HAP-1 (cell line): ENCODE measurements around the gene HDAC4.

Experiments
- DNase-seq, 2 experiments: peaks; one replicate each; pipeline ENCODE4 v3.0.0-alpha.2; 2016 to 2020; ENCODE audit warnings: low spot score in 2 of 2
- H3K27me3 ChIP-seq: fragments of 250-450 bp; sonication (Bioruptor Pico); 2 replicates; pipeline ENCODE4 v1.5.1; 2020; ENCODE audit warnings: low read depth, mild to moderate bottlenecking, moderate library complexity
- H3K36me3 ChIP-seq: fragments of 250-450 bp; sonication (Bioruptor Pico); replicated peaks from 2 replicates; pipeline ENCODE4 v1.5.1; 2020; ENCODE audit warnings: mild to moderate bottlenecking
- H3K4me1 ChIP-seq: fragments of 250-450 bp; sonication (Bioruptor Pico); 2 replicates; pipeline ENCODE4 v1.5.1; 2020; ENCODE audit warnings: mild to moderate bottlenecking
- H3K4me3 ChIP-seq: fragments of 250-450 bp; sonication (Bioruptor Pico); 2 replicates; pipeline ENCODE4 v1.5.1; 2020; ENCODE audit warnings: mild to moderate bottlenecking, moderate library complexity
- H3K9me3 ChIP-seq: fragments of 250-450 bp; sonication (Bioruptor Pico); 2 replicates; pipeline ENCODE4 v1.5.1; 2020; ENCODE audit warnings: mild to moderate bottlenecking, moderate library complexity
- in situ Hi-C: fragments of 300-500 bp; cut with MboI; formaldehyde crosslinking; loops from 3 replicates; pipeline ENCODE4 v1.14.3; 2020; ENCODE audit warnings: low sequenced_read_pairs, inconsistent platforms, mixed read lengths

HDAC4 gene

GRCh38 chr2:239027391-239028252 is 373.2 kb downstream of the HDAC4 start:
- in situ Hi-C loops, result no loop called here
- Histone ChIP-seq H3K27me3 (peaks cover 19% of the 10 kb centered on the region), H3K9me3 (no peaks in the 10 kb centered on the region), H3K4me1 (no peaks in the 10 kb centered on the region), H3K36me3 (no peaks in the 10 kb centered on the region), H3K4me3 (no peak overlapping the region)
- DNase-seq, result no peak

- Histone ChIP-seq H3K27me3 (peaks cover 11% of the 10 kb centered on the region), H3K4me1 (no peaks in the 10 kb centered on the region), H3K4me3 (no peak overlapping the region), H3K36me3 (no peaks in the 10 kb centered on the region), H3K9me3 (no peaks in the 10 kb centered on the region)
- DNase-seq, result no peak
- in situ Hi-C loops, result no loop called here
Measured at GRCh38 chr2:239026711-239027361, 374.0 kb downstream of the HDAC4 start.

GRCh38 chr2:239025951-239026461 is 374.8 kb downstream of the HDAC4 start:
- no peak for DNase-seq
- Histone ChIP-seq H3K36me3 (no peaks in the 10 kb centered on the region), H3K4me1 (no peaks in the 10 kb centered on the region), H3K27me3 (peaks cover 10% of the 10 kb centered on the region), H3K9me3 (no peaks in the 10 kb centered on the region), H3K4me3 (no peak overlapping the region)
- in situ Hi-C loops, result no loop called here

GRCh38 chr2:239025096-239025801 is 375.6 kb downstream of the HDAC4 start:
- no peak for DNase-seq
- H3K36me3 ChIP-seq, result no peaks in the 10 kb centered on the region
- H3K27me3 ChIP-seq, result peaks cover 8% of the 10 kb centered on the region
- in situ Hi-C loops, result no loop called here
- no peak overlapping the region for H3K4me3 ChIP-seq
- no peaks in the 10 kb centered on the region for H3K4me1 ChIP-seq
- H3K9me3 ChIP-seq, result no peaks in the 10 kb centered on the region

GRCh38 chr2:239024226-239024625 is 376.6 kb downstream of the HDAC4 start:
- no peak for DNase-seq
- no peaks in the 10 kb centered on the region for H3K9me3 ChIP-seq
- in situ Hi-C loops, result no loop called here
- H3K36me3 ChIP-seq, result no peaks in the 10 kb centered on the region
- peaks cover 5% of the 10 kb centered on the region; the same call in 1 of the 2 replicates for H3K27me3 ChIP-seq
- no peaks in the 10 kb centered on the region for H3K4me1 ChIP-seq
- no peak overlapping the region for H3K4me3 ChIP-seq

GRCh38 chr2:239022437-239023260 is 378.2 kb downstream of the HDAC4 start:
- Histone ChIP-seq H3K4me3 (no peak overlapping the region), H3K4me1 (no peaks in the 10 kb centered on the region), H3K27me3 (peaks cover 5% of the 10 kb centered on the region; the same call in 1 of the 2 replicates), H3K9me3 (no peaks in the 10 kb centered on the region), H3K36me3 (no peaks in the 10 kb centered on the region)
- no peak for DNase-seq
- in situ Hi-C loops, result no loop called here

GRCh38 chr2:239021651-239022436 is 379.0 kb downstream of the HDAC4 start:
- no peaks in the 10 kb centered on the region for H3K36me3 ChIP-seq
- no peak for DNase-seq
- H3K4me3 ChIP-seq, result no peak overlapping the region
- no peaks in the 10 kb centered on the region for H3K4me1 ChIP-seq
- in situ Hi-C loops, result no loop called here
- no peaks in the 10 kb centered on the region for H3K9me3 ChIP-seq
- peaks cover 5% of the 10 kb centered on the region; the same call in 1 of the 2 replicates for H3K27me3 ChIP-seq

- DNase-seq, result no peak
- Histone ChIP-seq H3K4me1 (no peaks in the 10 kb centered on the region), H3K4me3 (no peak overlapping the region), H3K27me3 (peaks cover 5% of the 10 kb centered on the region; the same call in 1 of the 2 replicates), H3K9me3 (no peaks in the 10 kb centered on the region), H3K36me3 (no peaks in the 10 kb centered on the region)
- in situ Hi-C loops, result no loop called here
Measured at GRCh38 chr2:239021224-239021623, 379.6 kb downstream of the HDAC4 start.

- DNase-seq, result no peak
- peaks cover 5% of the 10 kb centered on the region; the same call in 1 of the 2 replicates for H3K27me3 ChIP-seq
- H3K4me3 ChIP-seq, result no peak overlapping the region
- no peaks in the 10 kb centered on the region for H3K36me3 ChIP-seq
- no peaks in the 10 kb centered on the region for H3K4me1 ChIP-seq
- no peaks in the 10 kb centered on the region for H3K9me3 ChIP-seq
- in situ Hi-C loops, result no loop called here
Measured at GRCh38 chr2:239020541-239021041, 380.2 kb downstream of the HDAC4 start.

GRCh38 chr2:239019183-239019581 is 381.6 kb downstream of the HDAC4 start:
- no peaks in the 10 kb centered on the region for H3K36me3 ChIP-seq
- no peak for DNase-seq
- H3K4me3 ChIP-seq, result no peak overlapping the region
- peaks cover 5% of the 10 kb centered on the region; the same call in 1 of the 2 replicates for H3K27me3 ChIP-seq
- no peaks in the 10 kb centered on the region for H3K9me3 ChIP-seq
- no peaks in the 10 kb centered on the region for H3K4me1 ChIP-seq
- in situ Hi-C loops, result no loop called here

GRCh38 chr2:239018271-239019182 is 382.3 kb downstream of the HDAC4 start:
- H3K4me3 ChIP-seq, result no peak overlapping the region
- in situ Hi-C loops, result no loop called here
- H3K27me3 ChIP-seq, result peaks cover 5% of the 10 kb centered on the region; the same call in 1 of the 2 replicates

More at GRCh38 chr2:239018271-239019182, 382.3 kb downstream of the HDAC4 start:
- DNase-seq, result no peak
- H3K9me3 ChIP-seq, result no peaks in the 10 kb centered on the region
- no peaks in the 10 kb centered on the region for H3K36me3 ChIP-seq
- no peaks in the 10 kb centered on the region for H3K4me1 ChIP-seq
